HG02642 (cell line): Measurements from ENCODE around the gene PYGO2.
"Not testable (repeated sequence)": the region's sequence is repeated elsewhere in the genome, so short reads cannot be mapped to it uniquely, and the experiment has no call there.

Source experiments
- ATAC-seq: cut with Tn5 transposase; IDR thresholded peaks from one replicate; pipeline ENCODE4 v1.9.1; 2021; ENCODE audit warnings: mild to moderate bottlenecking; ENCODE audit not compliant: unreplicated experiment, poor library complexity

The PYGO2 gene

GRCh38 chr1:154983776-154984466 lies 22.3 kb upstream of the PYGO2 start:
- no peak for ATAC-seq

DNA sequence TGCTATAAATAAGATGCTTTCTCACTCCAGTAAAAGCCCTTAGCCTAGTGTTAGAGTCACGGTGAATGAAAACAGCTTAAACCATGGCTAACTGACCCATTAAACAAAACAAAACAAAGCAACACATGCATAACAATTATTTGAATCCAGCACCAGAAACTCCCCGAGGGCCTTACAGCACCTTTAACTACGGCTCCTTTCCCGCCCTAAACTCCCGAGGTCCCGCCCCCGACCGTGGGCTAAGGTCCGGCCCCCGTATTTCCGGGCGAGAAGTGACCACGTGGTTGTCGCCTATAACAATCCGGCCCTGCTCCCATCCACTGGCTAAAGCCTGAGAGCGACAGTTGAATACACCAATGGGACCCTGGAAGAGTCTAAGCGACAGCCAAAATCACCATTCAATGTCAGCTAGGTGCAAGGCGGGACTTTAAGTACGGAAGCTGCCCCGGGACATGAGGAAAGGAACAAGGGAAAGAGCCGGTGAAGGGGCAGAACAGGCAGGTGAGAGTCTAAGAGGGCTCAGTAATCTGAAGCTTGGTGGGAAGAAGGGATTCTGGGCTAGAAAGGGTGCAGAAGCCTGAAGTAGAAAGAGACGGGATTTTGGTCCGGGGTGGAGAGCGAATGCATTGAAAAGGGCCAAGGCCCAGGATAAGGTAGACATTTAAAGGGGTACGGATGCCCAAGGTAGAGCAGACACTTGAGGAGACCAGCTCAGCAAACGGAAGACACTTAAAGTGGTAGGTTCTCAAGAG lies 21.5 kb upstream of the PYGO2 start, which contains the start of gene FLAD1:
TSS of gene FLAD1 (plus strand) at position 448 of the 752 bp plus-strand sequence. CDS start 351 bp downstream, outside the sequence.
- peak; percentile 99 for ATAC-seq

DNA sequence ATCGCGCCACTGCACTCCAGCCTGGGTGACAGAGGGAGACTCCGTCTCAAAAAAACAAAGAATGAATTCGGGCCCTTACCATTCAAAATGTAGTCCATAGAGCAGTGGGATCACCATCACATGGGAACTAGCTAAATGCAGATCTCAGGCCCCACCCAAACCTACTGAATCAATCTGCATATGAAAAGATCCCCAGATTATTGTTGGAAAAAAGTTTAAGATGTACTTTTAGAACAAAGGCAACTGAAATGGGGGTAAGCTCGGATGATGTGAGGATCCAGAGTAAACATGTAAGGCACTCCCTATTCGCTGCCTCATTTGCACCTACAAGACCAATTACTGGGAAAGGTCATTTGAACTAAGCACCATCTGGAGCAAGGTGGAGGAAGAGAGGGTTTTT lies 20.8 kb upstream of the PYGO2 start:
- no peak for ATAC-seq

GRCh38 chr1:154978360-154978759 lies 16.8 kb upstream of the PYGO2 start:
- no peak for ATAC-seq

DNA sequence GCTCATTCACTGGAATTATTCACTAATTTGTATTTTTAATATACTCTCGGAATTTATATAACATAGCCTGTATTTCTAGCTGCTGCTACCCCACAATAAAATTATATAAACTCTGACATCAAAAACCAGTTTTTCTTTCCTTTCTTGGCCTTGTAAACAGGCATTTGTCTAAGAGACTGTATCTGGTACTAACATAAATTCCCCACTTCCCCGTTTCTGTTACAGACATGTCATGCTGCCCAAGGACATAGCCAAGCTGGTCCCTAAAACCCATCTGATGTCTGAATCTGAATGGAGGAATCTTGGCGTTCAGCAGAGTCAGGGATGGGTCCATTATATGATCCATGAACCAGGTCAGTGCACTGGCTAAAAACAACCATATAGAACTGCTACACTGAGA lies 16.2 kb upstream of the PYGO2 start:
- ATAC-seq: not testable (repeated sequence)

GRCh38 chr1:154975409-154976059 lies 14.0 kb upstream of the PYGO2 start:
- no peak for ATAC-seq

DNA sequence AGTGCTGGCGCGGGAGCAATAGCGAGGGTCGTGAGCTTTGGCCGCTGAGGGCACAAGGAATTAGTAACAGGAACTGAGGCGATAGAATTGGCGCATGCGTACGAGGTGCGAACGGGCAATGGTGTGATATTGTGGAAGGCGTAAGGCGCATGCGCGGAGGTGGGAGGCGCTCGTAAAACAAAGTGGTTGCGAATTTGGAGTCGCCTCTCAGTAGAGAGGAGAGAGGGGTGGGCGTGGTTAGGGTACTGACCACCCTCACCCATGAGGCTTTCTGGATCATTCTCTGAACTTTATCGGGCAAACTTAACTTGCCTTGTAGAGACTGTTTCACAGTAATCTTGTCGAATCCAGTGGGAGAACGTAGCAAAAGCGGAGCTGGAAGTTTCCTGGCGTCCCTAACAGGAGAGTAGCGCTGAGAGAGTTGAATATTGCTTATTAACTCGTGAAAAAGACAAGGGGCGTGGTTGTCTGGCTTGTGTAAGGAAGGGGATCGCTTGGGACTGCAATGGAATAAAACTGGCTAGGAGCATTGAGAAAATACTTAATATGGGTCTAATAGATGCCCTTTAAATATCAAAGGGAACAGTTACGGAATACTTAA lies 13.3 kb upstream of the PYGO2 start:
- peak; percentile 53 for ATAC-seq

- ATAC-seq: peak; percentile 78
These were observed 12.7 kb upstream of the PYGO2 start, which contains the start of gene CKS1B for GRCh38 chr1:154974102-154974807. Gene CKS1B (plus strand): TSS chr1:154974681. CDS start chr1:154974746, 65 bp downstream.

DNA sequence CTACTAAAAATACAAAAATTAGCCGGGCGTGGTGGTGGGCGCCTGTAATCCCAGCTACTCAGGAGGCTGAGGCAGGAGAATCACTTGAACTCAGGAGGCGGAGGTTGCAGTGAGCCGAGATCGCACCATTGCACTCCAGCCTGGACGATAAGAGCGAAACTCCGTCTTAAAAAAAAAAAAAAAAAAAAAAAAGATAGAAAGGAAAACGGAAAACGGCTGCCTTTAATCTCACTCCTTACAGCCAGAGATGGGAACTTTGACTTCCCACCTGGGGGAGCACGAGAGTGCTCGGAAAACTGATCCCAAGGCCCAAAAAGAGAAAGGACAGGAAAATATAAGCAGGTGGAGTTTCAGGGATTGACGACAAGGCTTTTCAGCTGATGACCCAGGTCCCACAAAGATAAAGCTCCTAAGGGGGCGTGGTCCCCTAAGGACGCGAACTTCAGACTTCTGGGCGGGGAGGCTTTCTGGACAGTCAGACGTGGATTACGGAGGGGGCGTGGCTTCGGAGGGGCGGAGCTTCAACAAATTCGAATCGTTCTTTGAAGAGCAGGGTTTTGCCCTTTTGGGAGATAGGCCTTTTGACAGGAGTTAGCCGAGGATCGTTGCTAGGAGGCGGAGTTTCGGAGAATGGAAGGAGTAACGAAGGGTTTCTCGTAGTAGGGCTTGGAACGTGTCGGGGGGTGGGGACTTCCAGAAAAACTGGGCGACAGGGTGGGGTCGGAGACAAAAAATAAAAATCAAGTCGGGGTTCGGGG lies 11.9 kb upstream of the PYGO2 start:
- peak; percentile 14 for ATAC-seq

GRCh38 chr1:154972517-154973343 lies 11.1 kb upstream of the PYGO2 start:
- no peak for ATAC-seq

DNA sequence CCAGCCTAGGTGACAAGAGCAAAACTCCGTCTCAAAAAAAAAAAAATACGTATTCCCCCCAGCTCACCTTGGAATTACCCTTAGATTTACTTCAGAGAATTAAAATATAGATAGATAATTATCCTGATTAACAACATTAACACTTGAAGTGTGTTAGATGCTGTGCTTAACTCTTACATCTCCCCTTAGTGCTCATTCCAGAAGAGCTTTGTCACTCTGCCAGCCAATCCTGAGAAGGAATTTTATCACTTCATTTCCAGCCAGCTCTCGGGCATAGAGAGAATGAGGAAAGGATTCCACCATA lies 10.6 kb upstream of the PYGO2 start:
- no peak for ATAC-seq

DNA sequence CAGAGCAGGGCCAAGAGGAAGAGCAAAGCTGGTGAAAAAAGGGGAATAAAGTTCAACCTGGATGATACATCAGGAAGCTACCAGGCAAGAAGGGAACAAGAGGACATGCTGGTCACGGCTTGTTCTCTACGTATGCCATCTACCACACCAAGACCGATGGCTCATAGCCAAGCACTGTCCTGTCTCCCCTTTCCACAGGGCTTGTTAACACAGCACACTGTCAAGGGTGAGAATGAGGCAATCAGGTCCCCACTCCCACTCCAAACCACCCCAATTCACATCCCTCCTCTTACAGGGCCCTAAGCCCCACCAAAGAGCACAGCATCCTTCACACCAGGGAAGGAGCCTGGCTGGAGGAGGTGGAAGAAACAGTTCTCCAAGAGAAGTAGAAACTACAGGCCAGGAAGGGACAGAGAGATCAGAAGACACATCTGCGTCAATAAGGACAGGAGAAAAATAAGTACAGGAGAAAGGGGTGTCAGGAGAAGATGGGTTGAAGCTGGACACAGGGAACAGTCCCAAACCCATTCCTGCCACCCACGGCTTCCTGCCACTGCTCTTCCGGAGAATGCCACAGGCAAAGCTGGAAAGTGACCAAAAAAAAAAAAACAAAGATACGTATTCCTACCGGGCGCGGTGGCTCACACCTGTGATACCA lies 9.9 kb upstream of the PYGO2 start:
- ATAC-seq: no peak

GRCh38 chr1:154970631-154971340 lies 9.2 kb upstream of the PYGO2 start, which contains the start of gene SHC1:
Gene SHC1 (minus strand): TSS chr1:154970747. CDS start chr1:154970526, 221 bp downstream.
- no peak for ATAC-seq

- ATAC-seq: no peak
These were observed 8.4 kb upstream of the PYGO2 start for GRCh38 chr1:154969860-154970452.

DNA sequence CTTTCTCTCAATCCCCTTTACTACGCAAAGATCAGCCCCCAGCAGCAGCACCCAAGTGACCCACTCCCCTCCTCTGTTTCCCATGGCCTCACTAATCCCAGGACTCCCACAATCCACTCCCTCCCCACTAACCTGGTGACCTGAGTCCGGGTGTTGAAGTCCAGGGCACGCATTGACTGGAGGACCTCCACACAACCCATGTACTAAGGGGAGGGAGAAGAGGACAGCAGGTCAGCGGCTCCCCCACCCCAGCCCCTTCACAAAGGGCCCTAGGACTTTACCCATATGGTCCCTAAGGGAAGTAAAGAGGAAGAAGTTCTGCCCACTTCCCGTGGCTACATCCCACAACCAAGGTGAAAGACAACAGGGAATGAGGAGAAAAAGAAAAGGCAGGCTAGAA lies 7.7 kb upstream of the PYGO2 start:
- no peak for ATAC-seq

DNA sequence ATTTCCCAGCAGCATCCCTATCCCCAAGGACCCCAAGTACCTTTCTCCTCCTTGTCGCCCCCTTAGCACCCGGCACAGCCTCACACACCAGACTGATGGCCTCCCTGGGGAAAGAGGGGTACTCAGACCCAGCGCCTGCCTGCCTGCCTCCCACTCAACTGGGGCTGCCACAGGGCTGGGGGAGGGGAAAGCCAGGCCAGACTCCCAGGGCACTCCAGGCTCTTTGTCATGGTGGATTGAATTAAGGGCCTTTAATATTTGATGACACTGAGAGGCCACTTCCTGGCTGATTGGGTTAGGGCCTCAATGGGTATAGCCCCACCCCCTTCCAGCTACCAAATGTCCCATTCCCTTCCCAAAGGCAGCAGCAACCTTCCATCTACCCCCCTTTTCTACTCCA lies 7.1 kb upstream of the PYGO2 start:
- no peak for ATAC-seq

GRCh38 chr1:154967331-154967950 lies 5.9 kb upstream of the PYGO2 start:
- no peak for ATAC-seq
